GM10248 (cell line): ENCODE data around the gene ZCWPW1.

Experiments used
- CTCF ChIA-PET: fragments of 300-600 bp; sonication (Branson Sonifier 250); formaldehyde crosslinking; extraction: SDS; loops from one replicate; lab custom pipeline; 2021; ENCODE audit warnings: antibody characterized with exemption; lab: Yijun Ruan, JAX
- POLR2A ChIA-PET: fragments of 350-650 bp; sonication (Branson Sonifier 250); formaldehyde crosslinking; extraction: SDS; loops from one replicate; lab custom pipeline; 2020; ENCODE audit warnings: antibody characterized with exemption; lab: Yijun Ruan, JAX
- DNase-seq: peaks from one replicate; pipeline ENCODE4 v3.0.0; 2012; ENCODE audit errors: extremely low spot score
- CTCF ChIP-seq: IDR thresholded peaks from 2 replicates; pipeline ENCODE4 v1.5.1; 2012; ENCODE audit warnings: mild to moderate bottlenecking, low read depth; ENCODE audit errors: extremely low read depth, missing control alignments, control extremely low read depth

ZCWPW1 gene

GRCh38 chr7:100472854-100473499 is 44.5 kb upstream of the ZCWPW1 start:
- POLR2A ChIA-PET: no interaction called here
- no peak for TF ChIP-seq CTCF
- CTCF ChIA-PET: interaction anchor here (1.0 to 6.8 kb wide), 6 partner anchors 10 to 232 kb away, joined by 3 to 49 read pairs (median 5); partner anchors contain the start of gene POP7
- DNase-seq: peak; percentile 62

GRCh38 chr7:100472121-100472851 is 43.8 kb upstream of the ZCWPW1 start:
- no peak for TF ChIP-seq CTCF
- CTCF ChIA-PET: interaction anchor here (2.3 to 2.8 kb wide), 2 partner anchors 10 to 233 kb away, joined by 6 to 10 read pairs; partner anchors contain the start of gene POP7

GRCh38 chr7:100471021-100471420 is 42.5 kb upstream of the ZCWPW1 start:
- ChIA-PET CTCF (interaction anchor here (0.6 to 4.8 kb wide), 6 partner anchors 11 to 118 kb away, joined by 3 to 46 read pairs (median 15); partner anchors contain the start of genes FBXO24 and LRCH4), POLR2A (interaction anchor here (0.6 kb wide), 1 partner anchor 94 kb away, joined by 4 read pairs; no protein-coding TSS in a partner anchor)
- DNase-seq: no peak
- TF ChIP-seq CTCF: no peak

More at GRCh38 chr7:100472121-100472851, 43.8 kb upstream of the ZCWPW1 start:
- DNase-seq: no peak
- POLR2A ChIA-PET: no interaction called here

- TF ChIP-seq CTCF: peak; percentile 98
- ChIA-PET POLR2A (interaction anchor here (0.8 kb wide), 1 partner anchor 10 kb away, joined by 3 read pairs; the partner anchor contains the start of gene TSC22D4), CTCF (interaction anchor here (0.6 to 4.8 kb wide), 34 partner anchors 9 to 826 kb away, joined by 3 to 46 read pairs (median 4); partner anchors contain the start of genes AGFG2, FBXO24, LRCH4 and MEPCE)
- peak; percentile 89 for DNase-seq
Observed at GRCh38 chr7:100469227-100470044, 40.9 kb upstream of the ZCWPW1 start.

- ChIA-PET CTCF (interaction anchor here (1.0 to 4.8 kb wide), 3 partner anchors 13 to 121 kb away, joined by 3 to 46 read pairs (median 3); no protein-coding TSS in a partner anchor), POLR2A (no interaction called here)
- no peak for TF ChIP-seq CTCF
- no peak for DNase-seq
Observed at GRCh38 chr7:100467638-100468373, 39.3 kb upstream of the ZCWPW1 start.
